ENCODE measurements around the gene CELSR3.

Gene CELSR3

DNA sequence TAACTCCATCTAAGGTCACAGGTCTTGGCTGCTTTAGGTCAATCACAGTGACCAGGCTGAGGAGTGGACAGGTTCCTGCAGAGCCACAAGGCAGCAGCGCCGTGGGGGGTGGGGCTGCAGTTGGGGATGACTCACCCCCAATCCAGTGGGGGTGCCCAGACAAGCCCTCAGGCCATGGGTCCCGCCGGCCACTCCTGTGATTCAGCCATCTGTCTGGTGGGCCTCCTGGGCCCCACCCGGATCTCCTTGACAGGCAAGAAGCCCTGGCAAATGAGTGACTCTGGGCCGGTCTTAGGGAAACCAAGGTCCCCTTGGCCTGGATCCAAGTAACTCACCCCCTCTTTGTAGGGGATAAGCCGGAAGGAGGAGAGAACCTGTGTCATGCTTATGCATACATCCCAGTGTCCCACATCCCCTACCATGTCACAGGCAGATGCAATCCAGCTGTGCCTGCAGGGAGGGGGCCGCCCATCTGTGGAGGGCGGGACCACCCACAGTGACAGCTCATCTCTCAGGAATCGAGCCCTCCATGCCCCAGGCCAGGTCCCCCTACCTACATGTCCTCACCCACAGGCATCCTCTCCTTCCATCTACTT lies 67.1 kb downstream of the CELSR3 start:
- DNase-seq (ENCODE audit: low read depth) = peak; percentile 59
- no peak overlapping the region for H3K4me3 ChIP-seq (ENCODE audit: low read depth, low read length)
- TF ChIP-seq, protein P1, sequence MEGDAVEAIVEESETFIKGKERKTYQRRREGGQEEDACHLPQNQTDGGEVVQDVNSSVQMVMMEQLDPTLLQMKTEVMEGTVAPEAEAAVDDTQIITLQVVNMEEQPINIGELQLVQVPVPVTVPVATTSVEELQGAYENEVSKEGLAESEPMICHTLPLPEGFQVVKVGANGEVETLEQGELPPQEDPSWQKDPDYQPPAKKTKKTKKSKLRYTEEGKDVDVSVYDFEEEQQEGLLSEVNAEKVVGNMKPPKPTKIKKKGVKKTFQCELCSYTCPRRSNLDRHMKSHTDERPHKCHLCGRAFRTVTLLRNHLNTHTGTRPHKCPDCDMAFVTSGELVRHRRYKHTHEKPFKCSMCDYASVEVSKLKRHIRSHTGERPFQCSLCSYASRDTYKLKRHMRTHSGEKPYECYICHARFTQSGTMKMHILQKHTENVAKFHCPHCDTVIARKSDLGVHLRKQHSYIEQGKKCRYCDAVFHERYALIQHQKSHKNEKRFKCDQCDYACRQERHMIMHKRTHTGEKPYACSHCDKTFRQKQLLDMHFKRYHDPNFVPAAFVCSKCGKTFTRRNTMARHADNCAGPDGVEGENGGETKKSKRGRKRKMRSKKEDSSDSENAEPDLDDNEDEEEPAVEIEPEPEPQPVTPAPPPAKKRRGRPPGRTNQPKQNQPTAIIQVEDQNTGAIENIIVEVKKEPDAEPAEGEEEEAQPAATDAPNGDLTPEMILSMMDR (IDR thresholded peaks at IDR 0.05; ENCODE audit: low read depth, low read length) = no peak
- TF ChIP-seq, protein P2, sequence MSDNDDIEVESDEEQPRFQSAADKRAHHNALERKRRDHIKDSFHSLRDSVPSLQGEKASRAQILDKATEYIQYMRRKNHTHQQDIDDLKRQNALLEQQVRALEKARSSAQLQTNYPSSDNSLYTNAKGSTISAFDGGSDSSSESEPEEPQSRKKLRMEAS (IDR thresholded peaks at IDR 0.05; ENCODE audit: low read depth, low read length) = no peak
- TF ChIP-seq POLR2A (IDR thresholded peaks at IDR 0.05; ENCODE audit: extremely low read depth, insufficient read length) (no peak), MYC (IDR thresholded peaks at IDR 0.05; ENCODE audit: low read depth, low read length) (no peak)

DNA sequence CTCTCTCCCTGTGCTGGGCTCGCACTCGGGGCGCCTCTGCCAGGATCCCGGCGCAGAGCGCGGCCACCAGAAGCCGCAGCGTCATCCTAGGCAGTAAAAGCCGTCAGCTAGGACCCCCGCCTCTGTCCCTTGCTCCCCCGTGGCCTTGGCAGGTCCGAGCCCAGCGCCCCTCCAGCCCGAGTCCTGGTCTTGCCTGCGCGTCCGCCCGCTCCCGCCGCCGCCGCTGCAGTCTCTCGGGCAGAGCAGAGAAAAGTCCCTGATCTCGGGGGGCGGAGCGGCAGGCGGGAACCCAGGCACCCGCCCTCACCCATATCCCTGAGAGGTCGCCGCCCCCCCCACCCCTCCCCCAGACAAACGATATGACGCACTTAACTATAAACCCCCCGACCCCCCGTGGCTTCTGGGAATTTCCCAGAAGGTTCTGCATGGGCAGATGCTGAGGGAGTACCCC lies 67.6 kb downstream of the CELSR3 start, which contains the start of gene COL7A1:
TSS of gene COL7A1 (minus strand) at position 255 of the 451 bp plus-strand sequence. CDS start at position 85, 170 bp downstream.
- no peak within 1 kb of the TSS for H3K4me3 ChIP-seq (ENCODE audit: low read depth, low read length)
- TF ChIP-seq POLR2A (IDR thresholded peaks at IDR 0.05; ENCODE audit: extremely low read depth, insufficient read length) (no peak), MYC (IDR thresholded peaks at IDR 0.05; ENCODE audit: low read depth, low read length) (no peak)
- TF ChIP-seq, protein P2 (IDR thresholded peaks at IDR 0.05; ENCODE audit: low read depth, low read length) = no peak
- TF ChIP-seq, protein P1 (IDR thresholded peaks at IDR 0.05; ENCODE audit: low read depth, low read length) = no peak
- no peak for DNase-seq (ENCODE audit: low read depth)

DNA sequence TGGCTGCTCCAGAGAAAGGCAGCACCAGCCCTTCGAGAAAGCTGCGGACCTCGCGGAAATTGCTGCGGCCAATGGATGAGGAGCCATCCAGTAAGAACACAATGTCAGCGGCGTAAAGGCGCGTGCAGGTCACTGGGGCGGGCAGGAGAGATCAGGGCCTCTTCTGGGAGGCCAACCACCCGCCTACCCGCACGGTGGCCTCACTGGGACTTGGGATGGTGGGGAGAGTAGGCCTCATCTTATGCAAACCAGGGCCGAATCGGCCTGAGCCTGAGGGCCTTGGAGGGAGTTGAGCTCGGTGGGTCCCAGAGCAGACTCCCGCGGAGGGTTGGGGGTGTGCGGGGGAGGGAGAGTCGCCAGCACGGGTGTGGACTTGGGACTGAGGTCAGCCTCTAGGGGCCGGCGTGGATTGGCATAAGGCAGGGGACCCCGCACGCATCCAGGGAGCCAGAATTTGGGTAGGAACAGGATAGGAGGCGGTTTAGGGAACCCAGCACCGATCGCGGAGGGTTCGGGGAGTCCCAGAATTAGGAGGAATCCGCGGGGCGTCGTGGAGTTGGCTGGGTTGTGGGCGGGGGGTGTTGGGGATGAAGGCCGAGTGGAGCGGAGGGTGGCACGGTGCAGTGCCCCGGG lies 68.2 kb downstream of the CELSR3 start:
- DNase-seq (ENCODE audit: low read depth) = no peak
- no peak overlapping the region for H3K4me3 ChIP-seq (ENCODE audit: low read depth, low read length)

DNA sequence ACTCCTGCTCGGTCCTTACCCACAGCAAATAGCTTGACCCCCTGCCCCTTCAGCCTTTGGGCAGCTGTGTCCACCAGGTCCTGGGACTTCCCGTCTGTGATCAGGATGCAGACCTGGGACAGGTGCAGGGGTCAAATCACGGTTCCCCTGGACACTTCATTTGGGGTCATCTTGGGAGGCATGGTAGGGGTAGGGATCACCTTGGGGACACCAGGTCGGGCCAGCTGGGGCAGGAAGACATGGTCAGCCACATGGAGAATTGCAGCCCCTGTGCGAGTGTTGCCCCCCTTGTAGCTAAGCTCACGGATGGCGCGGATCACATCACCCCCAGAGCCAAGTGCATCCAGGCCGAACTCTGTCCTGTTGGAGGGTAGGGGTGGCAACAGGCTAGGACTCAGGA lies 69.3 kb downstream of the CELSR3 start:
- DNase-seq (ENCODE audit: low read depth) = no peak
- no peak overlapping the region for H3K4me3 ChIP-seq (ENCODE audit: low read depth, low read length)

More for the DNA sequence above, 68.2 kb downstream of the CELSR3 start:
- TF ChIP-seq, protein P2 (IDR thresholded peaks at IDR 0.05; ENCODE audit: low read depth, low read length) = no peak
- TF ChIP-seq, protein P1 (IDR thresholded peaks at IDR 0.05; ENCODE audit: low read depth, low read length) = no peak
- TF ChIP-seq MYC (IDR thresholded peaks at IDR 0.05; ENCODE audit: low read depth, low read length) (no peak), POLR2A (IDR thresholded peaks at IDR 0.05; ENCODE audit: extremely low read depth, insufficient read length) (no peak)

DNA sequence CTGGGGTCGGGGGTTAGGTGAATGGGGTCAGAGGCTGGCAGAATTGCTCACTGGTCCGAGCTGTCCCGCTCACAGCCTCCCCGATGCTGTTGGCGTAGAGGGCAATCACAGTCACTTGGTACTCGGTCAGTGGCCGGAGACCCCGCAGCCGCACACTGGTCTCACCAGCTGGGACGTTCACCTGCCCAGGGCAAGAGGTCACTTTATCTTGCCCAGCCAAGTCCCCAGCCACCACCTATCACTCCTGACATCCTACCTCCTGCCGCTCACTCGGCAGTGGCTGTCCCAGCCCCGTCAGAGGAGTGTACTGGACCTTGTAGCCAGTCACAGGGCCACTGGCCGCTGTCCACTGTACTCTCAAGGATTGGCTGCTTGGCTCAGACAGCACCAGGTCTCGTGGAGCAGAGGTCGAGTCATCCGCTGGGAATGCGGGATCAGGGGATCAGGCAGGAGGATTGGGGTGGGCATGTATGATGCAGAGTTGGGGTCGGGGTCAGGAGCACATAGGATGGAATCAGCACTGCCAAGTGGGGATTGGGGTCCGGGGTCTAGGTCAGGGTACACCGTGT lies 70.1 kb downstream of the CELSR3 start:
- no peak for DNase-seq (ENCODE audit: low read depth)
- TF ChIP-seq POLR2A (IDR thresholded peaks at IDR 0.05; ENCODE audit: extremely low read depth, insufficient read length) (no peak), MYC (IDR thresholded peaks at IDR 0.05; ENCODE audit: low read depth, low read length) (no peak)
- TF ChIP-seq, protein P1 (IDR thresholded peaks at IDR 0.05; ENCODE audit: low read depth, low read length) = no peak
- TF ChIP-seq, protein P2 (IDR thresholded peaks at IDR 0.05; ENCODE audit: low read depth, low read length) = no peak
- H3K4me3 ChIP-seq (ENCODE audit: low read depth, low read length) = no peak overlapping the region

More for the DNA sequence above, 69.3 kb downstream of the CELSR3 start:
- TF ChIP-seq, protein P2 (IDR thresholded peaks at IDR 0.05; ENCODE audit: low read depth, low read length) = no peak
- TF ChIP-seq MYC (IDR thresholded peaks at IDR 0.05; ENCODE audit: low read depth, low read length) (no peak), POLR2A (IDR thresholded peaks at IDR 0.05; ENCODE audit: extremely low read depth, insufficient read length) (no peak)
- TF ChIP-seq, protein P1 (IDR thresholded peaks at IDR 0.05; ENCODE audit: low read depth, low read length) = no peak

Data from NB4 (cell line).